HepG2 (cell line): Measurements from ENCODE around the gene HES7. TPM values are rescaled to one million over a fixed set of nuclear protein-coding genes. Genes with fewer than 3 reads are reported as not detected.

Source experiments
- DRAP1 ChIP-seq: IDR thresholded peaks from 2 replicates; pipeline ENCODE4 v1.6.1; 2016; ENCODE audit warnings: missing genetic modification reagents, missing compliant biosample characterization
- MNT ChIP-seq: fragments of 450-650 bp; IDR thresholded peaks from 2 replicates; pipeline ENCODE4 v1.6.1; 2016
- SIX4 ChIP-seq: sonication (generic); formaldehyde crosslinking; IDR thresholded peaks from 2 replicates; pipeline ENCODE4 v1.4.0; 2020; ENCODE audit warnings: missing genetic modification reagents
- ZBTB33 ChIP-seq: sonication (generic); formaldehyde crosslinking; IDR thresholded peaks from 2 replicates; pipeline ENCODE4 v1.4.0; 2020; ENCODE audit warnings: missing genetic modification reagents
- ZBTB39 ChIP-seq: sonication (generic); formaldehyde crosslinking; IDR thresholded peaks from 2 replicates; pipeline ENCODE4 v1.5.0; 2020; ENCODE audit warnings: missing genetic modification reagents
- ZNF841 ChIP-seq: sonication (generic); formaldehyde crosslinking; IDR thresholded peaks from 2 replicates; pipeline ENCODE4 v1.8.1; 2023; ENCODE audit warnings: missing genetic modification reagents, borderline replicate concordance
- polyA plus RNA-seq, 8 experiments: library from polyadenylated mRNA; depleted of rRNA in 3 of 8; stranded (reverse) in 7 of 8; unstranded in 1 of 8; fragments of >200 nt; fragmentation: Illumina TruSeq in 4 of 8; extraction: Trizol in 4 of 8; gene quantifications; 2 replicates each; pipeline versions ENCODE4 v1.2.1 to v1.2.3, GENCODE V29; 2011 to 2016; ENCODE audit warnings: low read depth in 4 of 8, missing spikeins in 1 of 8, mixed read lengths in 1 of 8; ENCODE audit not compliant: insufficient read depth in 1 of 8
- total RNA-seq, 5 experiments: library from RNA; depleted of rRNA; stranded (reverse); fragments of >200 nt; fragmentation: Illumina TruSeq; extraction: Trizol; gene quantifications; 2 replicates each; pipeline ENCODE4 v1.2.3, GENCODE V29; 2016; ENCODE audit warnings: low read depth in 1 of 5
- TF ChIP-seq, protein P1 (sequence below): sonication (generic); formaldehyde crosslinking; IDR thresholded peaks from 2 replicates; pipeline ENCODE4 v1.5.1; 2020; ENCODE audit warnings: missing genetic modification reagents, mild to moderate bottlenecking, borderline replicate concordance
- TF ChIP-seq, protein P2 (sequence below): sonication (generic); formaldehyde crosslinking; IDR thresholded peaks from 2 replicates; pipeline ENCODE4 v1.4.0; 2020; ENCODE audit warnings: missing genetic modification reagents
- TF ChIP-seq, protein P3 (sequence below): sonication (generic); formaldehyde crosslinking; IDR thresholded peaks from 2 replicates; pipeline ENCODE4 v1.4.0; 2020; ENCODE audit warnings: missing genetic modification reagents, mild to moderate bottlenecking, borderline replicate concordance
- TF ChIP-seq, protein P4 (sequence below): sonication (generic); formaldehyde crosslinking; IDR thresholded peaks from 2 replicates; pipeline ENCODE4 v1.5.0; 2020; ENCODE audit warnings: mild to moderate bottlenecking, missing genetic modification reagents

Gene HES7
- total and polyA plus RNA-seq, 2 of the 13 experiments (the other 11 are each of a cell fraction or from before 2014, with no cell fraction given), result not detected

DNA sequence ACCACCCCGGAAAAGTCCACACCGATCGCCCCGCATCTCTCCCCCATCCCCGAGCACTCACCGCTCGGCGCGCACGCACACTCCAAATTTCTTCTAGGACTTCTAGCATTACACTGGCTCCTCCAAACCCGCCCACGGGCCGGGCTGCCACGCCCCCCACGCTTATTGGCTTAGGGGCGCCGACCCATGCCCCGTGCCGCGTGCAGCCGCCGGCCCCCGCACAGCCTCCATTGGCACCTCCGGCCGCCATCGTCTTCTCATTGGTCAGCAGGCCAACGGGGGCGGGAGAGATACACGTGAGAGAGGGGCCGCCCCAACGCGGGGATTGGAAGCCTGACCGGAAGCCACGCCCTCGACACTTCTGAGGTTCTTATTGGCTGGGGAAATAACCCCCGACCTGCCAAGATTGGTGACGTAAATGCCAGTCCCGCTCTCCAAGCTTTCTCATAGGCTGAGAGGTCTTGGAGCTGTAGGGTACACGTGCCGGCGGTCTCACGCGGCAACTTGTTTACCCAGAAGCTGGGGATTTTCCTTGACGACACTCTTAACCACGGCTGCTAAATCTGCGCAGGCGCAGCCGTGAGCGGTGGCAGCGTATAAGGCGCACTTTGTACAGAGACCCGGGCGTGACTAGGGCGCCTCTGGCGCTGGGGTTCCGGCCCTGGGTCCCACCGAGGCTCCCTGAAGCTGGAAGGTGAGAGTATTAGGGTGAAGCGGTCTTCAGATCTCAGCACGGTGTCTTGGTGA lies 32.5 kb upstream of the HES7 start (continued):
- TF ChIP-seq, protein P1, sequence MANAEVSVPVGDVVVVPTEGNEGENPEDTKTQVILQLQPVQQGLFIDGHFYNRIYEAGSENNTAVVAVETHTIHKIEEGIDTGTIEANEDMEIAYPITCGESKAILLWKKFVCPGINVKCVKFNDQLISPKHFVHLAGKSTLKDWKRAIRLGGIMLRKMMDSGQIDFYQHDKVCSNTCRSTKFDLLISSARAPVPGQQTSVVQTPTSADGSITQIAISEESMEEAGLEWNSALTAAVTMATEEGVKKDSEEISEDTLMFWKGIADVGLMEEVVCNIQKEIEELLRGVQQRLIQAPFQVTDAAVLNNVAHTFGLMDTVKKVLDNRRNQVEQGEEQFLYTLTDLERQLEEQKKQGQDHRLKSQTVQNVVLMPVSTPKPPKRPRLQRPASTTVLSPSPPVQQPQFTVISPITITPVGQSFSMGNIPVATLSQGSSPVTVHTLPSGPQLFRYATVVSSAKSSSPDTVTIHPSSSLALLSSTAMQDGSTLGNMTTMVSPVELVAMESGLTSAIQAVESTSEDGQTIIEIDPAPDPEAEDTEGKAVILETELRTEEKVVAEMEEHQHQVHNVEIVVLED (CRISPR knock-in tag), result peak; percentile 42; the same call in 1 of the 2 replicates
- TF ChIP-seq, protein P2, sequence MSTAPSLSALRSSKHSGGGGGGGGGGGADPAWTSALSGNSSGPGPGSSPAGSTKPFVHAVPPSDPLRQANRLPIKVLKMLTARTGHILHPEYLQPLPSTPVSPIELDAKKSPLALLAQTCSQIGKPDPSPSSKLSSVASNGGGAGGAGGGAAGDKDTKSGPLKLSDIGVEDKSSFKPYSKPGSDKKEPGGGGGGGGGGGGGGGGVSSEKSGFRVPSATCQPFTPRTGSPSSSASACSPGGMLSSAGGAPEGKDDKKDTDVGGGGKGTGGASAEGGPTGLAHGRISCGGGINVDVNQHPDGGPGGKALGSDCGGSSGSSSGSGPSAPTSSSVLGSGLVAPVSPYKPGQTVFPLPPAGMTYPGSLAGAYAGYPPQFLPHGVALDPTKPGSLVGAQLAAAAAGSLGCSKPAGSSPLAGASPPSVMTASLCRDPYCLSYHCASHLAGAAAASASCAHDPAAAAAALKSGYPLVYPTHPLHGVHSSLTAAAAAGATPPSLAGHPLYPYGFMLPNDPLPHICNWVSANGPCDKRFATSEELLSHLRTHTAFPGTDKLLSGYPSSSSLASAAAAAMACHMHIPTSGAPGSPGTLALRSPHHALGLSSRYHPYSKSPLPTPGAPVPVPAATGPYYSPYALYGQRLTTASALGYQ (CRISPR knock-in tag), result peak; percentile 50; the same call in 1 of the 2 replicates
- TF ChIP-seq, protein P3, sequence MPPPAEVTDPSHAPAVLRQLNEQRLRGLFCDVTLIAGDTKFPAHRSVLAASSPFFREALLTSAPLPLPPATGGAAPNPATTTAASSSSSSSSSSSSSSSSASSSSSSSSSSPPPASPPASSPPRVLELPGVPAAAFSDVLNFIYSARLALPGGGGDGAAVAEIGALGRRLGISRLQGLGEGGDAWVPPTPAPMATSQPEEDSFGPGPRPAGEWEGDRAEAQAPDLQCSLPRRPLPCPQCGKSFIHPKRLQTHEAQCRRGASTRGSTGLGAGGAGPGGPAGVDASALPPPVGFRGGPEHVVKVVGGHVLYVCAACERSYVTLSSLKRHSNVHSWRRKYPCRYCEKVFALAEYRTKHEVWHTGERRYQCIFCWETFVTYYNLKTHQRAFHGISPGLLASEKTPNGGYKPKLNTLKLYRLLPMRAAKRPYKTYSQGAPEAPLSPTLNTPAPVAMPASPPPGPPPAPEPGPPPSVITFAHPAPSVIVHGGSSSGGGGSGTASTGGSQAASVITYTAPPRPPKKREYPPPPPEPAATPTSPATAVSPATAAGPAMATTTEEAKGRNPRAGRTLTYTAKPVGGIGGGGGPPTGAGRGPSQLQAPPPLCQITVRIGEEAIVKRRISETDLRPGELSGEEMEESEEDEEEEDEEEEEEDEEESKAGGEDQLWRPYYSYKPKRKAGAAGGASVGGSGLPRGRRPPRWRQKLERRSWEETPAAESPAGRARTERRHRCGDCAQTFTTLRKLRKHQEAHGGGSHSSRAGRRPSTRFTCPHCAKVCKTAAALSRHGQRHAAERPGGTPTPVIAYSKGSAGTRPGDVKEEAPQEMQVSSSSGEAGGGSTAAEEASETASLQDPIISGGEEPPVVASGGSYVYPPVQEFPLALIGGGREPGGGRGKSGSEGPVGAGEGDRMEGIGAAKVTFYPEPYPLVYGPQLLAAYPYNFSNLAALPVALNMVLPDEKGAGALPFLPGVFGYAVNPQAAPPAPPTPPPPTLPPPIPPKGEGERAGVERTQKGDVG, result peak; percentile 32; the same call in 1 of the 2 replicates
- TF ChIP-seq ZNF841 (CRISPR knock-in tag) (no peak), DRAP1 (CRISPR knock-in tag) (no peak; the same call in 1 of the 2 replicates), ZBTB39 (CRISPR knock-in tag) (0 out of 2 replicates have a peak, but pooled peaks have one; percentile 65), ZBTB33 (no peak), MNT (peak; percentile 92), SIX4 (CRISPR knock-in tag) (no peak)
- TF ChIP-seq, protein P4, sequence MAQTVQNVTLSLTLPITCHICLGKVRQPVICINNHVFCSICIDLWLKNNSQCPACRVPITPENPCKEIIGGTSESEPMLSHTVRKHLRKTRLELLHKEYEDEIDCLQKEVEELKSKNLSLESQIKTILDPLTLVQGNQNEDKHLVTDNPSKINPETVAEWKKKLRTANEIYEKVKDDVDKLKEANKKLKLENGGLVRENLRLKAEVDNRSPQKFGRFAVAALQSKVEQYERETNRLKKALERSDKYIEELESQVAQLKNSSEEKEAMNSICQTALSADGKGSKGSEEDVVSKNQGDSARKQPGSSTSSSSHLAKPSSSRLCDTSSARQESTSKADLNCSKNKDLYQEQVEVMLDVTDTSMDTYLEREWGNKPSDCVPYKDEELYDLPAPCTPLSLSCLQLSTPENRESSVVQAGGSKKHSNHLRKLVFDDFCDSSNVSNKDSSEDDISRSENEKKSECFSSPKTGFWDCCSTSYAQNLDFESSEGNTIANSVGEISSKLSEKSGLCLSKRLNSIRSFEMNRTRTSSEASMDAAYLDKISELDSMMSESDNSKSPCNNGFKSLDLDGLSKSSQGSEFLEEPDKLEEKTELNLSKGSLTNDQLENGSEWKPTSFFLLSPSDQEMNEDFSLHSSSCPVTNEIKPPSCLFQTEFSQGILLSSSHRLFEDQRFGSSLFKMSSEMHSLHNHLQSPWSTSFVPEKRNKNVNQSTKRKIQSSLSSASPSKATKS (CRISPR knock-in tag), result no peak
